Prostate gland (tissue), 2 donors: ENCODE results near the gene IKZF2.

Experiments used
- CTCF ChIP-seq, 4 experiments: fragments of 200-600 bp in 2 of 4; fragments of 450-650 bp in 2 of 4; sonication (generic) in 2 of 4; IDR thresholded peaks; 1 replicate in 3 of 4; 2 replicates in 1 of 4; pipeline ENCODE4 v1.5.1; 2016 to 2019; ENCODE audit warnings: antibody characterized with exemption in 4 of 4, mild to moderate bottlenecking in 2 of 4, moderate library complexity in 2 of 4
- POLR2A ChIP-seq: fragments of 450-650 bp; IDR thresholded peaks from one replicate; pipeline ENCODE4 v1.6.1; 2016; ENCODE audit warnings: antibody characterized with exemption, mild to moderate bottlenecking

GRCh38 chr2:213016166-213016983 is 135.0 kb downstream of the IKZF2 start:
- TF ChIP-seq CTCF (IDR thresholded peaks at IDR 0.05), result no peak
- TF ChIP-seq POLR2A, result no peak
